Heart left ventricle (tissue), 13 donors: ENCODE results near the gene ZNF516.

Experiments
- POLR2A ChIP-seq, 2 donors: fragments of 450-650 bp; IDR thresholded peaks; one replicate each; pipeline ENCODE4 v1.6.1; 2017; ENCODE audit warnings: antibody characterized with exemption in 2 of 2, mild to moderate bottlenecking in 2 of 2, moderate library complexity in 2 of 2
- TF ChIP-seq, protein P1 (sequence below), 12 donors: fragments of 200-600 bp; sonication (generic) in 4 of 12; IDR thresholded peaks; one replicate each; pipeline versions ENCODE4 v1.5.0 to v1.8.0; 2018 to 2022; ENCODE audit warnings: antibody characterized with exemption in 12 of 12, mild to moderate bottlenecking in 5 of 12
- donor health status: ischemic (EF 13 %, LVEDD 7.1; RV severe dilation, severe dysfunction).
- donor health status: DM: no; HTN: yes; CAD: no.
- donor health status: DM: no; HTN: no; CAD: no.
- donor health status: ischemic (EF 25% LVEDD 6.9; RV normal size, moderate dysfunction).
- donor health status: ischemic (EF 25% LVEDD 5.7; RV mildly dilated, moderate dysfunction).
- donor health status: ischemic (EF 35%, LVEDD 5.7; RV mildly dilated, moderate dysfunction).
- donor health status: nonischemic (EF 11% LVEDD 7.7; RV severe dilation, severe dysfunction).
- donor health status: DM: yes; HTN: yes; CAD: no.
- donor health status: PGD.
- donor health status: ischemic (EF 29% LVEDD 5.4; RV normal size, mild dysfunction).
- donor health status: nonischemic (EF 23%, LVEDD 6.1; RV moderate dilation, normal function).

GRCh38 chr18:76492669-76493212 is 2.3 kb downstream of the ZNF516 start:
- TF ChIP-seq POLR2A (IDR thresholded peaks at IDR 0.05): no peak
- TF ChIP-seq, protein P1, sequence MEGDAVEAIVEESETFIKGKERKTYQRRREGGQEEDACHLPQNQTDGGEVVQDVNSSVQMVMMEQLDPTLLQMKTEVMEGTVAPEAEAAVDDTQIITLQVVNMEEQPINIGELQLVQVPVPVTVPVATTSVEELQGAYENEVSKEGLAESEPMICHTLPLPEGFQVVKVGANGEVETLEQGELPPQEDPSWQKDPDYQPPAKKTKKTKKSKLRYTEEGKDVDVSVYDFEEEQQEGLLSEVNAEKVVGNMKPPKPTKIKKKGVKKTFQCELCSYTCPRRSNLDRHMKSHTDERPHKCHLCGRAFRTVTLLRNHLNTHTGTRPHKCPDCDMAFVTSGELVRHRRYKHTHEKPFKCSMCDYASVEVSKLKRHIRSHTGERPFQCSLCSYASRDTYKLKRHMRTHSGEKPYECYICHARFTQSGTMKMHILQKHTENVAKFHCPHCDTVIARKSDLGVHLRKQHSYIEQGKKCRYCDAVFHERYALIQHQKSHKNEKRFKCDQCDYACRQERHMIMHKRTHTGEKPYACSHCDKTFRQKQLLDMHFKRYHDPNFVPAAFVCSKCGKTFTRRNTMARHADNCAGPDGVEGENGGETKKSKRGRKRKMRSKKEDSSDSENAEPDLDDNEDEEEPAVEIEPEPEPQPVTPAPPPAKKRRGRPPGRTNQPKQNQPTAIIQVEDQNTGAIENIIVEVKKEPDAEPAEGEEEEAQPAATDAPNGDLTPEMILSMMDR (IDR thresholded peaks at IDR 0.05): no peak
